B cell (primary cell): ENCODE results near the gene SP140. TPM values are rescaled to one million over a fixed set of nuclear protein-coding genes. Genes with fewer than 3 reads are reported as not detected.

Experiments used
- ATAC-seq: fragments of 200-7000 bp; cut with Tn5 transposase; one replicate; pipeline ENCODE4 v1.10.0; 2021; ENCODE audit warnings: low read depth, mild to moderate bottlenecking, moderate number of reproducible peaks, moderate library complexity
- CTCF ChIA-PET: fragments of 350-600 bp; sonication (Branson Sonifier 250); formaldehyde crosslinking; loops from one replicate; lab custom pipeline; 2021; ENCODE audit warnings: antibody characterized with exemption, inconsistent platforms; lab: Charles Lee
- POLR2A ChIA-PET: fragments of 350-600 bp; sonication (Branson Sonifier 250); formaldehyde crosslinking; loops from one replicate; lab custom pipeline; 2021; ENCODE audit warnings: antibody characterized with exemption; lab: Charles Lee
- DNase-seq: peaks from one replicate; pipeline ENCODE4 v3.0.0; 2013
- H2AFZ ChIP-seq: 2 replicates; pipeline ENCODE4 v1.6.1; 2012; ENCODE audit warnings: mild to moderate bottlenecking, low read depth, low read length; ENCODE audit not compliant: insufficient read depth, poor library complexity, severe bottlenecking
- H3K27ac ChIP-seq, 2 donors: 1 replicate in 1 of 2; 2 replicates in 1 of 2; pipeline ENCODE4 v1.5.1; 2012 to 2013; ENCODE audit warnings: low read length in 2 of 2, mild to moderate bottlenecking in 2 of 2, moderate library complexity in 1 of 2
- H3K27me3 ChIP-seq, 4 experiments: fragments of 200-600 bp in 1 of 4; sonication (generic) in 1 of 4; replicated peaks in 1 of 4; 1 replicate in 2 of 4; 2 replicates in 2 of 4; pipeline versions ENCODE4 v1.6.1 to v1.7.0; 2013 to 2016; ENCODE audit warnings: low read length in 3 of 4, mild to moderate bottlenecking in 2 of 4, mixed read lengths in 1 of 4, moderate library complexity in 1 of 4; ENCODE audit not compliant: insufficient read depth in 4 of 4, control insufficient read depth in 3 of 4; ENCODE audit errors: control extremely low read depth in 1 of 4
- H3K36me3 ChIP-seq, 2 experiments: replicated peaks in 1 of 2; 1 replicate in 1 of 2; 2 replicates in 1 of 2; pipeline versions ENCODE4 v1.6.1 to v1.7.1; 2013; ENCODE audit warnings: low read length in 1 of 2; ENCODE audit not compliant: insufficient read depth in 2 of 2, control insufficient read depth in 1 of 2; ENCODE audit errors: control extremely low read depth in 1 of 2, extremely low read depth in 1 of 2
- H3K4me1 ChIP-seq, 2 donors: fragments of 200-600 bp in 1 of 2; sonication (generic) in 1 of 2; 1 replicate in 1 of 2; 2 replicates in 1 of 2; pipeline versions ENCODE4 v1.5.1 to v1.6.1; 2013 to 2017; ENCODE audit warnings: low read length in 2 of 2; ENCODE audit not compliant: control insufficient read depth in 2 of 2, insufficient read depth in 2 of 2
- H3K4me2 ChIP-seq: replicated peaks from 2 replicates; pipeline ENCODE3; 2012; ENCODE audit warnings: mild to moderate bottlenecking, low read depth, low read length; ENCODE audit not compliant: poor library complexity, severe bottlenecking
- H3K4me3 ChIP-seq, 5 experiments: fragments of 200-600 bp in 1 of 5; sonication (generic) in 1 of 5; 1 replicate in 3 of 5; 2 replicates in 2 of 5; pipeline versions ENCODE4 v1.5.1 to v1.7.0; 2011 to 2016; ENCODE audit warnings: low read length in 4 of 5, mild to moderate bottlenecking in 4 of 5, low read depth in 2 of 5, control low read depth in 1 of 5, moderate library complexity in 1 of 5; ENCODE audit not compliant: insufficient read depth in 1 of 5; ENCODE audit errors: control extremely low read depth in 1 of 5, extremely low read depth in 1 of 5
- H3K79me2 ChIP-seq: fragments of 200-600 bp; sonication (generic); one replicate; pipeline ENCODE4 v1.6.0; 2016; ENCODE audit warnings: low read length; ENCODE audit not compliant: control insufficient read depth, insufficient read depth
- H3K9ac ChIP-seq: fragments of 200-600 bp; sonication (generic); 2 replicates; pipeline ENCODE4 v1.6.1; 2017; ENCODE audit warnings: mild to moderate bottlenecking, low read length, moderate library complexity
- H3K9me3 ChIP-seq, 3 donors: one replicate each; pipeline versions ENCODE4 v1.6.1 to v1.7.1; 2013; ENCODE audit warnings: low read length in 2 of 3; ENCODE audit not compliant: control insufficient read depth in 2 of 3, insufficient read depth in 1 of 3; ENCODE audit errors: control extremely low read depth in 1 of 3
- H4K20me1 ChIP-seq: 2 replicates; pipeline ENCODE4 v1.6.0; 2012; ENCODE audit warnings: mild to moderate bottlenecking, low read length; ENCODE audit not compliant: insufficient read depth, control insufficient read depth, poor library complexity, severe bottlenecking
- H3K27ac Mint-ChIP-seq: one replicate; pipeline ENCODE4 v1.8.0; 2021; ENCODE audit warnings: mixed read lengths
- H3K27me3 Mint-ChIP-seq: one replicate; pipeline ENCODE4 v1.8.0; 2021; ENCODE audit warnings: mixed read lengths
- H3K4me1 Mint-ChIP-seq: one replicate; pipeline ENCODE4 v1.8.0; 2021; ENCODE audit warnings: mixed read lengths
- H3K4me3 Mint-ChIP-seq: one replicate; pipeline ENCODE4 v1.8.0; 2021; ENCODE audit warnings: mixed read lengths
- H3K9me3 Mint-ChIP-seq: one replicate; pipeline ENCODE4 v1.8.0; 2022; ENCODE audit warnings: mixed read lengths; ENCODE audit not compliant: insufficient read depth
- CTCF ChIP-seq: fragments of 200-600 bp; IDR thresholded peaks from one replicate; pipeline ENCODE4 v1.8.0; 2022; ENCODE audit warnings: antibody characterized with exemption, mild to moderate bottlenecking
- EZH2 ChIP-seq: IDR thresholded peaks from 2 replicates; pipeline ENCODE4 v1.6.1; 2012; ENCODE audit warnings: borderline replicate concordance, low read depth, mild to moderate bottlenecking, moderate library complexity, low read length; ENCODE audit not compliant: insufficient read depth, poor library complexity, severe bottlenecking
- WGBS: methylation state at CpG from one replicate; pipeline ENCODE4 v1.1.5; 2013; ENCODE audit warnings: missing lambda C conversion rate; ENCODE audit not compliant: insufficient coverage; 5-methylcytosine and 5-hydroxymethylcytosine counted together
- intact Hi-C: fragments of 100-400 bp; cut with micrococcal nuclease; formaldehyde crosslinking; loops from one replicate; pipeline ENCODE4 v1.10.0; 2022
- polyA plus RNA-seq: library from polyadenylated mRNA; depleted of rRNA; stranded (reverse); fragments of >200 nt; gene quantifications from 2 replicates; pipeline ENCODE4 v1.2.3, GENCODE V29; 2012
- total RNA-seq, 2 donors: library from RNA; stranded (reverse); fragments of 120-200 nt in 1 of 2; gene quantifications; 1 replicate in 1 of 2; 2 replicates in 1 of 2; pipeline versions ENCODE4 v1.2.3 to v1.2.4, GENCODE V29; 2013 to 2022

SP140 gene
- total and polyA plus RNA-seq, 2 donors (not counting 1 experiment from before 2014, with no cell fraction given), result 78.7 to 411 TPM

- peak; percentile 27 for DNase-seq
- H2AFZ ChIP-seq, result no peak overlapping the region
- Mint-ChIP-seq H3K4me1 (peaks cover 57% of the 10 kb centered on the region), H3K4me3 (peak overlapping the region; percentile 66), H3K9me3 (peaks cover 15% of the 10 kb centered on the region), H3K27ac (peak overlapping the region; percentile 83), H3K27me3 (no peaks in the 10 kb centered on the region)
- POLR2A ChIA-PET, result interaction anchor here (0.6 kb wide), 1 partner anchor 98 kb away, joined by 6 read pairs; no protein-coding TSS in a partner anchor
- intact Hi-C loops, result loop anchor here (2.0 kb wide), 1 partner anchor 21 kb away; the partner anchor contains the start of gene SP140L
- no peak overlapping the region for H3K4me3 ChIP-seq
- no peaks in the 10 kb centered on the region for H3K27me3 ChIP-seq
- peaks cover 29% of the 10 kb centered on the region for H4K20me1 ChIP-seq
- peak overlapping the region in 1 of 2 donors; percentile 59 for H3K27ac ChIP-seq
- H3K36me3 ChIP-seq, result peaks cover 8 to 47% of the 10 kb centered on the region in 2 experiments
- WGBS, result 96% methylated on average over 3 of the region's 6 CpGs
- no peak overlapping the region for H3K9ac ChIP-seq
- TF ChIP-seq EZH2, result no peak
- H3K79me2 ChIP-seq, result peaks cover 90% of the 10 kb centered on the region
- peak overlapping the region; percentile 49 for H3K4me2 ChIP-seq
- CTCF ChIA-PET, result interaction anchor here (0.6 to 1.4 kb wide), 4 partner anchors 19 to 641 kb away, joined by 3 to 4 read pairs (median 4); no protein-coding TSS in a partner anchor
- peak; percentile 62 for ATAC-seq
- H3K9me3 ChIP-seq, result peaks cover 6 to 19% (median 10%) of the 10 kb centered on the region in 3 donors
- peaks cover 14 to 20% of the 10 kb centered on the region in 2 donors for H3K4me1 ChIP-seq
Observed at GRCh38 chr2:230347659-230348305, 122.2 kb downstream of the SP140 start.

- no peaks in the 10 kb centered on the region for H3K27me3 ChIP-seq
Observed at GRCh38 chr2:230348787-230349186, 123.3 kb downstream of the SP140 start.

More at GRCh38 chr2:230348787-230349186, 123.3 kb downstream of the SP140 start:
- Histone ChIP-seq H3K9ac (no peak overlapping the region), H3K4me2 (no peak overlapping the region), H2AFZ (no peak overlapping the region), H3K27ac (peak overlapping the region in 1 of 2 donors; percentile 23), H3K79me2 (peaks cover 88% of the 10 kb centered on the region), H3K9me3 (peaks cover 5 to 19% (median 10%) of the 10 kb centered on the region in 3 donors), H3K4me3 (no peak overlapping the region), H4K20me1 (peaks cover 24% of the 10 kb centered on the region), H3K36me3 (peaks cover 4 to 39% of the 10 kb centered on the region in 2 experiments), H3K4me1 (peaks cover 14 to 20% of the 10 kb centered on the region in 2 donors)
- H3K4me1 Mint-ChIP-seq, result peaks cover 51% of the 10 kb centered on the region
- H3K27ac Mint-ChIP-seq, result no peak overlapping the region
- ChIA-PET POLR2A (interaction anchor here (0.6 kb wide), 2 partner anchors 97 to 129 kb away, joined by 3 to 6 read pairs; partner anchors contain the start of gene SP110), CTCF (interaction anchor here (1.4 kb wide), 1 partner anchor 146 kb away, joined by 4 read pairs; no protein-coding TSS in a partner anchor)
- no peak overlapping the region for H3K4me3 Mint-ChIP-seq
- intact Hi-C loops, result loop anchor here (2.0 kb wide), 1 partner anchor 22 kb away; the partner anchor contains the start of gene SP140L
- ATAC-seq (no peak), DNase-seq (no peak)
- H3K27me3 Mint-ChIP-seq, result no peaks in the 10 kb centered on the region
- H3K9me3 Mint-ChIP-seq, result peaks cover 12% of the 10 kb centered on the region
- TF ChIP-seq EZH2, result no peak
- no peak for TF ChIP-seq CTCF
